Activated CD8-positive, alpha-beta memory T cell treated with anti-CD3 and anti-CD28 coated beads for 48 hours (primary cell): ENCODE results near the gene XKR7.

ENCODE experiments used
- DNase-seq, 3 experiments: peaks; one replicate each; pipeline ENCODE4 v3.0.0-alpha.2; 2020; ENCODE audit warnings: low read depth in 2 of 3, low spot score in 2 of 3

XKR7 gene

DNA sequence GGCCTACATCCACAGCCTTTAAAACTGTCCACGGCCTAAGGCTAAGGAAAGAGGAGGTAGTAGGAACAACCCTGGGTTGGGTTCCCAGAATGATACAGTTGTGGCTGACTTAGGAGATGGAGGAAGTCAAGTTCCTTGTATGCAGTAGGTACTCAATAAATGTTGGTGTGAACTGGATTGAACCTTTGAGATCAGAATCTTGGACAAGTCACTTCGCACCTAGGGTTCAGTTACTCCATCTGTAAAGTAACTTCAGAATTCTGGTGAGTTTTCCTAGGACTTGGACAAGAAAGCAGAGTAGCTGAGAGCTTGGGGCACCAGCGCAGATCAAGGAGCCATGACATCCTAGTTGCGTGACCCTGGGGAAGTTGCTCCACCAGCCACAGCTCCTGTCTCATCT, 9.1 kb downstream of the XKR7 start:
- DNase-seq: no peak

DNA sequence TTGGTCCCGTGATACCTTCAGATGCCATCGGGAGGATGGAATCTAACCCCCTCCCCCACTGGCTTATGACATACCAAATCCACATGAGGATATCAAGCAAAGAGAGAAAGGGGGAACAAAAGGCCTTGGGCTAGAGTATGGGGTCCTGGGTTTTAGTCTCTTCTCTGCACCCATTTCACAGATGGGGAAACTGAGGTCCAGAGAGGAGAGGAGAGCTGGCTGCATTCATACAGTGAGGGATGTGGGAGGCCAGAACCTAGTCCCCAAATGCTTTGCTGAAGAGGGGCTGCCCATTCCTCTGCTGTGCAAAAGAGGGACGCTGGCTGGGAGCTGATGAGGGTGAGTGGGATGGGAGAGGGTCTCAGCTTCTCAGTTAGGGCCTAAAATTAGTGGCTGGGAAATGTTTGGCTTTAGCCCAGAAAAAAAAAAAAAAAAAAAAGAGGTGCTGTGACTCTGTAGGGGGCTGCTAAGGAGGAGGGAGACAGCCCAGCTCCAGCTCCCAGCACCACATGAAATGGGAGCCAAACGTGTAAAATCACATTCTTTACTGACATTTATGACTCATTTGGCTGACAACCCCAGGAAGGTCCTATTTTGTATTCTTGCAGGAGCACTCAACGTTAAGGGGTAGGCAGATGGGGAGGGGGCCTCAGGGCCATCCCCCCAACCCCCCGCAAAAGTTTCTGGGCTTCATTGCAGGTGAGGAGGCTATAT, 11.9 kb downstream of the XKR7 start:
- DNase-seq: no peak

DNA sequence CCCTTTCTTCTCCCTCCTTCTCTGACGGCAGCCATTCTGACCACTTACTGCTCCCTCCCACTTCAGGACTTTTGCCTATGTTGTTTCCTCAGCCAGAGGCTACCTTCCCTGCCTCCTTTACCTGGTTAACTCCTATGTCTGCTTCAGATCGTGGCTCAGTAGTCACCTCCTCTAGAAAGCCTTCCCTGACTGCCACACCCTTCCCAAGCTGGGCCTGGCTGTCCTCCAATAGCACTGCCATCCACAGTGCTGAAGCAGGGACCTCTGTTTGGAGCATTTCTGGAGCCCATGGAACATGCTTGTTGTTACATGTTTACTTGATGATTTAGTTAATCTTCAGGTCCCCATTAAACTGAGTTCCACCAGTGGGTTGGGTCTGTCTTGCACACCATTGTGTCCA, 13.8 kb downstream of the XKR7 start:
- no peak for DNase-seq

DNA sequence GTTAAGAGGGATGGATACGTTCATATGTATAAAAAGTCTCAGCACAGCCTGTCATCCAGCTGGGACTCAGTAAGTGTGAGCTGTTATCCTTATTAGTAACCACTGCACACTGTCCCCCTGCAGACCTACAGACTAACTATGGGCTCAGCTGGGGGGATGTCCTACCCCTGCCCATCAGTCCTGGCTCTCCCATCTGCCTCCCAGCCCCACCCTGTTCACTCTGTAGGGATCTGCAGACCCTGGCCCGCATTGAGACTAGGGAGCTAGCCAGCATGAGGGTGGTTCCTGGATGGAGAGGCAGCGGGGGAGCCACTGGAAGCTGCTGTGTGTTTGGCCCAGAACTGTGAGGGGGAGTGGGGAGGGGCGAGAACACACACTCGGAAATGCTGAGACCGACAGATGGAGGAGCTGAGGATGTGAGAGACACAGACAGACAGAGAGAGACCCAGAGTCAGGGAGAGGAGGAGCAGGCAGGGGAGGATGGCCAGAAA, 17.1 kb downstream of the XKR7 start:
- DNase-seq: no peak

DNA sequence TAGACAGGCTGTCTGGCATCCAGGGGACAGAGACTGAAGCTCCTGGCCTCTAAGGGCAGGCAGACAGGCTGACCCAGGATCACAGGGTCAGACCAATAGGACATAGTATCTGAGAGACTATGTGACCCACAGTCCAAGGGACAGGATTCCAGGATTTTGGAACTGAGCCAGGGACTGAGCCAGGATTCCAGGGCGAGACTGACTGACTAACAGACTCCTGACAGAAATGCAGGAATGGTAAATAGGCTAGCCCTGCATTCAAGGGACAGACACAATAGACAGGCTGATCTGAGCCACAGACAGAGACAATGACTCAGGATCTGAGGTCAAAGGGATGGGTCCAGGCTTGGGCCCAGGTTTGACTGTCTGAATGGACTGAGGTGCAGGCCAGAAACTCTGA, 19.8 kb downstream of the XKR7 start:
- DNase-seq: no peak

DNA sequence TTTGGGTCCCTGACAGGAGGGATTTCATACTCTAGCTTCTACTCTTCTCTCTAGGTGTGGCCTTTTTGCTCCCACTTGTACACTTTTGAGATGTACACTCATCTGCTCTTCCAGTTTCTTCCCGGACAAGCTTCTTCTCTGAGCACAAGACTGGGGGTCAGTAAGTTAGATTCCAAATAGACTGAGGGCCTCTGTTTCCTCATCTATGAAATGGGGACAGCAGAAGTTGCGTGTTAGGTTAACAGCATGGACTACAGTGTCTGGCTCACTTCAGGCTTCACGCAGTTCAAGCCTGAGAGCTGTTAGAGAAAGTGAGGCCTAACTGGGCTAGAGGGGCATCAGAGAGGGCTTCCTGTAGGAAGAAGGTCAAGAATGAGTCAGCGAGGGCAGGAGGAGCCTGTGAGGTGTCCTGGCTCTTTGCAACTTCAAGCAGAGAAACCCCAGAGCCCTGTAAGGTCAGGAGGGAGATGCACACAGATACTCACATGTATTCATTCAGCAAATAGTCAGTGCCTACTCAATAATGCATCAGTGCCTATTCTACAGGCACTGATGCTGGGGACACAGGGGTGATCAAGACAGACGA, 20.6 kb downstream of the XKR7 start:
- DNase-seq: no peak

DNA sequence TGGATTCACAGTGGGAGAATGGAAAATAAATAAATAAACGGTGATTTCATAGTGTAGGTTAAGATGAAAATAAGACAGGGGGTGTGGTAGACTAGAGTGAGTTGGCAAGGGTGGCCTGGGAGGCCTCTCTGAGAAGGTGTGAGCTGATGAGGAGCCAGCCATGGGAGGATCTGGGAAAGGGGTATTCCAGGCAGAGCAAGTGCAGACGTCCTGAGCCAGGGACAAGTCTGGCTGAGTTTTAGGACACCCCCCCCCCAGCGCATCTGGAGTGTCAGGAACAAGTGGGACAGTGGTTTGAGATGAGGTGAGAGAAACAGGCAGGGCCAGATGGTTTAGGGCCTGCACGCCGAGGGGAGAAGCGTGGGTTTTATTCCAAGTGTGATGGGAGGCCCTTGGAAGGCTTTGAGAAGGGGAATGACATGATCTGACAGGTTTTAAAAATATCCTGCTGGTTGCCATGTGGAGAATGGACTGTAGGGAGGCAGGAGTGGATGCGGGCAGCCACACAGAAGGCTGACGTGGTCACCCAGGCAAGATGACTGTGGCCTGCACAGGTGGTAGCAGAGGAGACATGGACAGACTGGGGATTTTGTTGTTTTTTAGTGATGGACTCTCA, 21.2 kb downstream of the XKR7 start:
- no peak for DNase-seq

DNA sequence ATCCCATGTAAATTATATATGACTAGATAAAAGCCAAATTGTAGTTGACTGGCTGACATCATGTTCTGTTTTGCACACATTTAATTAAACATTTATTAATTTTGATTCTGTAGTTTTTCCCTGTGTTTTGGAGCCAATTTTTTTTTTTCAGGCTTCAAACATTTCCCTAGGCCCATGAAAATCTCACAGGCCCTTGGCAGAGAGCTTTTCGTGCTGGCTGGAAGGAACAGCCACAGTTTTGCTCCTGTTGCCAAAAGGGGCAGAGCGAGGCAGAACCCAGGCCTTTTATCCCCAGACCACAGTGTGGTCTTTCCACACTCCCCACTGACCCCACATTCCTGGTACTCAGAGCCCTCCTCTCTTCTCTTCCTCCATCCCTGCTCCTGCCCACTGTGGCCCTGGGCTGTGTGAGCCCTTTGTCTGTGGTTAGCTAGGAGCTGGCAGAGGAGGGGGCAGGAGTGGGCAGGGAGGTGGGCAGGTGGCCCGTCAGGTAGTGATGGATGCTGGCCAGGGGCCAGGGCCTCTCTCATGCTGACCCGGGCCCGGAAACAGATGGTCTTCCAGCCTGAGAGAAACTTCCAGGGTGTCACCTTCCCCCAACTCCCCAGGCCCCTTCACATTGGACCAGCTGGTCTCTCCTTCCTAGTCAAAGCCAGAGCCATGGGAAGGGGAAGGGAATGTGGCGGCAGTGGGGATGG, 22.8 kb downstream of the XKR7 start:
- DNase-seq: no peak

DNA sequence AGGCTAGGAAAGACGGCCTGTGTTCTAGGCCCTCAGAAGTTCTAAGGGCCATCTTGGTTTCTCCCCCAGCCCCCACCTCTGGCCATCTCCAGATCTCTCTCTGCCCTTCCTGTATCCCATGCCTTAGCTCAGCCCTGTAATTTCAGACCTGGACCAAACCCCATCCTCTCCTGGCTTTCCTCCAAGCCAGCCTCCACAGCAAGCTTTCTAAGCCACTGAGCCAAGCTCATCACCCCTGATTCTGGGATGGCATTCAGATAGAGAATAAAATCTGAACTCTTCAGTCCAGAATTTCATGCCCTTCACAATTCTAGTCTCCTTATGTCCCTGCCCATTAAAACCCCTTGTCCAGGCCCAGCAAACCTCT, 23.4 kb downstream of the XKR7 start:
- no peak for DNase-seq

DNA sequence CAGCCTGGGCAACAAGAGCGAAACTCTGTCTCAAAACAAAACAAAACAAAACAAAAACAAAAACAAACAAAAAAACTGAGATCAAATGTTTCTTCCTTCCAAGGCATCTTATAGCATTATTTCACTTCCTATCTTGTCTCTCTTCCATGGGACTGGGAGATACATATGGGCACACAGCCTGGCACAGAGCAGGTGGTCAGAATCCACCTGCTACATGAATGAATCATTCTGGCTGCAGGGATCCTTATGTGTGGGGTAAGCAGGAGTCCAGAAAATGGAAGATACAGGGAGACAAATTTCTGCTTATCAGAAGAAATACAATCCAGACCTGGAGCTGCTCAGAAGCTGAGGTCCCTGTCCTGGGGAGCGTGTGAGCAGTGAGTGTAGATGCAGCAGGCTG, 24.1 kb downstream of the XKR7 start:
- DNase-seq: no peak

DNA sequence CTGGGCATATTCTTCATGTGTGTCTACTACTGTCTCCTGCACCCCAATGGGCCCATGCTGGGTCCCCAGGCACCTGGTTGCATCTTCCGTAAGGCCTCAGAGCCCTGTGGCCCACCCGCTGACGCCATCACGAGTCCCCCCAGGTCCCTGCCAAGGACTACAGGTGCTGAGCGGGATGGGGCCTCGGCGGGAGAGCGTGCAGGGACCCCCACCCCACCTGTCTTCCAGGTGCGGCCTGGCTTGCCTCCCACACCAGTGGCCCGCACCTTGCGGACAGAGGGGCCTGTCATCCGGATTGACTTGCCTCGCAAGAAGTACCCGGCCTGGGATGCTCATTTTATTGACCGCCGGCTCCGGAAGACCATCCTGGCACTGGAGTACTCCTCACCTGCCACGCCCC, 29.0 kb downstream of the XKR7 start:
- DNase-seq: no peak

DNA sequence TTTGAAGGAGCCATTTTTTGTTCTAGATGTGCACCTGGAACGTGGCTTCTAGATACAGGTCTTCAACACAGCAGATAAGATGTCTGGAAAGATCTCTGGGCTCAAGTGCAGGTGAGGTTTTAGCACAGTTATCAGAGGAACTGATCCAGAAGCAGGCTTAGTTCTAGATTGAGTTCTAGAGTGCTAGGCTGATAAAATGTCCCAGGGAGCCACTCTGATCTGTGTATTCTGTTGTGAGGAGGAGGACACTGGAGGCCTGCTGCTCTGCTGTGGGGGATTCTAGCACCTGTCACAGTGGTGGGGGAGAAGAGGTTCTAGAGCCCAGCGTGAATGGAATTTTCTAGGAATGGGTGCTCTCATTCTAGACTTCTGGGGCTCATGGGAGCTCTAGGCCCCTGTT, 30.3 kb downstream of the XKR7 start:
- DNase-seq: no peak

DNA sequence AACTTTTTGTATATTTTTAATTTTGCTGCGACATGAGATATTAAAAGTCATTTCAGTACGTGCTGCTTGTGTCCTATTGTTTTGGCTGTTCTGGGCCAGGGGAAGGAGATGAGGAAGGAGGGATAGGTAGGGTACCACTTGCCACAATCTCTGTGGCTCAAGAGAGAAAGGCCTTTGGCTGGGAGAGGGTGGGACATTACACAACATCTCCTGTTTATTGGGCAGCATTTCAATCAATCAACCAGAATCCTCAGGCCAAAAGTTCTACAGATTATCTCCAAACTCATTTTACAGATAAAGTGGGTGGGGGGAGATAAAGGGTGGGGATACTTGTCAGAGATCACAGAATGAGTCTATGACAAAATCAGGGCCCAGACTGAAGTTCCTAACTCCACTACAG, 35.4 kb downstream of the XKR7 start:
- no peak for DNase-seq

DNA sequence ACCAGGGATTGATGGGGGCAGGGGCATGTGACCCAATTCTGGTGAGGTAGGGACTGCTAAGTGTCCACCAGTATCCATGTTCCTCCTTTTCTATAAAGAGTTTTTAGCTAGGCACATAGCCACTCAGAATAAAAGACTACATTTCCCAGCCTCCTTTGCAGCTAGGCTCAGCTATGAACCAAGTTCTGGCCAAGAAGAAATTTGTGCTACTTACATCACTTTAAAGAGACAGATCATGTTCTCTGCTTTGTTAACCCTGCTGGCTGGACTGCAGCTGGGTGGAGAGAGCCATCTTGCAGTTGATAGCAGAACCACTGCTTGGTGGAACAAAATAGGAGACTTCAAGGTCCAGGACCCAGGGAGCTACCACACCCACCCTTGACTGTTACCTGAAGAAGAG, 37.0 kb downstream of the XKR7 start:
- DNase-seq: no peak

DNA sequence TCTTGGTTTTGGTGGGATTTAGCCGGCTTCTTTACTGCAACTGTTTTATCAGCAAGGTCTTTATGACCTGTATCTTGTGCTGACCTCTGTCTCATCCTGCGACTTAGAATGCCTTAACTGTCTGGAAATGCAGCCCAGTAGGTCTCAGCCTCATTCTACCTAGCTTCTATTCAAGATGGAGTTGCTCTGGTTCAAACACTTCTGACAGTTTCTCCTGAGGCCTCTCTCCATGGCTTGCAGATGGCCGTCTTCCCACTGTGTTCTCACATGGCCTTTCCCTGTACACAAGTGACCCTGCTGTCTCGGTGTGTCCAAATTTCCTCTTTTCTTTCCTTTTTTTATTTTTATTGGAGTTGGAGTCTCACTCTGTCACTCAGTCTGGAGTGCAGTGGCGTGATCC, 38.1 kb downstream of the XKR7 start:
- DNase-seq: no peak

DNA sequence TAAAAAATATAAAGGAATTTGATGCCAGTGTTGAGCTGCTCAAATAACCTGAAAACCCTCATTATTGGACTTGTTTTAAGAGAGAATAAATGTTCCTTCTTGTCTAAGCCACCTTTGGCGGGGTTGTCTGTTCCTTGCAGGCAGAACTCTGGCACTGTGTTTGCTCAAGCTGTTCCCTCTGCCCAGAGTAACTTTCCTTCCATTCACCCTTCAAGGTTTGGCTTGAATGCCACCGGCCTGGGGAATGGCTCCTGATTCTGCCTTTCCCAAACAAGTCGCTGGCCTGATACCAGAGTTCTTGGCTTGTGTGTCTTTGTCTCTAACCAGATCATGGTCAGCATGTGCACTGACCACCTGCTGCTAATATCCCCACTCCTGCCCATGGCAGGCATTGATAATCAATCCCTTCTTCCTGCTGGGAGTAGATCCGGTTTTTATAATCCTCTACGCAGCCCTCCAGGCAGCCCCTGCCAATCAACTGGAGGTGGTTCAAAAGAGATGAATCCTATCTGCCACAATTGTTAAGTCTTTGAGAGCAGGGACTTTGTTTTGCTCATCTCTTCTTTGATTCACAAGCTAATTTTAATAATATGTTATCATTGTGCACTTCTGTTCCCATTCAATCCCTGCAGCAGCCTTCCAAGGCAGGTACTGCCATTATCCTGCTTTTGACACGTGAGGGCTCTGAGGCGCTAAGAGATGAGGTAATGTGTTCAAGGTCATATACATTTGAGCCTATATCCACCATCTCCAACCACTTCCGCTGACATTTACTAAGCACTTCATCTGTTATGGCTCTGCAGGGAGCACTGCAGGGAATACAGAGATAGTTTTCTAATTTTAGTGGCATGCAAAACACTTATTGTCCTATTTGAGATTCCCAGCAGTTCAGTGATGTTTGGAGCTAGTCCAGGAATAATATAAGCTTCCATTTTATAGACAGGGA, 39.2 kb downstream of the XKR7 start:
- DNase-seq: no peak

DNA sequence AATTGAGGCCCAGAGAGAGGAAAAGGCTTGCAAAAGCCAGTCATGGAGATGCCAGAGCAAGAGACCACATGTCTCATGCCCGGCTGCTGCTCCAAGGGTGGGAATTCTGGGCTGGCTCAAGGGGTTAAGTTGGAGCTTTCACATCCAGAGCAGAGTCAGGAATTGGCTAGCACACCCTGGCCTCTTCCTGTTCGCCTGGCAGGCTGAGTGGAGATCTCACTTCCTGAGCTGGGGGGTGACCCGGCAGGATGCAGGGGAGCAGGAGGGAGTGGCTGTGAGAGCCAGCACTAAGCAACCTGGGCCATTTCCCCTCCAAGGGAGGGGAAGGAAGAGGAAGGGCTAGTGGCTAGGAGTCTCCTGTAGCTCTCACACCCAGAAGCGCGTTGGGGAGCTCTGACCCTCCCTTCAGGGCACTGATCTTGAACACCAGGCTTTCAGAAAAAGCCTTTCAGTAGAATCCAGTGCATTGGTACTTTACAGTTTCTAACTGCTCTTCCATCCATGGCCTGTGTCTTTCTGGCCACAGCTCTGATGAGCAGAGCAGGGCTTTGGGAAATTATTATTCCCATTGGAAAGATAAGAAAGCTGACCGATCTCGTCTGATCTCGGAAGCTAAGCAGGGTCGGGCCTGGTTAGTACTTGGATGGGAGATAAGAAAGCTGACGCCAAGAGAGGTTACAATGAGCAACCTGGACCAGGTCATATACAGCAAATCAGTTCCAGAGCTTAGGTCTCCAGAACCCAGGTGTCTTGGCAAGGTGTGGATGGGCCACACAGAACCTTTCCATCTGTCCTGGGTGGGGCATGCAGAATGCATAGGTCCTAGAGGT, 40.1 kb downstream of the XKR7 start:
- no peak for DNase-seq

DNA sequence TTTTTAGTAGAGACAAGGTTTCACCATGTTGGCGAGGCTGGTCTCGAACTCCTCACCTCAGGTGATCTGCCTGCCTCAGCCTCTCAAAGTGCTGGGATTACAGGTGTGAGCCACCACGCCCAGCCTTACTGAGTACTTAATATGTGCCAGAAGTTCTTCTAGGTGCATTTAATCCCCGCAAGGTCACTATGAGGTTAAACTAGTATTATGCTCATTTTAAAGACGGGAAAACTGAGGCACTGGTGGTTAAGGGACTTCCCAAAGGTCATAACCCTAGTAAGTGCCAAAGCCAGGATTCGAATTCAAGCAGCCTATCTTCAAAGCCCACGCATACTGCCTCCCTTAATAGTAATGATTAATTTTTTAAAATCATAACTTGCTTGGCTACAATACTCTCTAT, 41.6 kb downstream of the XKR7 start:
- no peak for DNase-seq

DNA sequence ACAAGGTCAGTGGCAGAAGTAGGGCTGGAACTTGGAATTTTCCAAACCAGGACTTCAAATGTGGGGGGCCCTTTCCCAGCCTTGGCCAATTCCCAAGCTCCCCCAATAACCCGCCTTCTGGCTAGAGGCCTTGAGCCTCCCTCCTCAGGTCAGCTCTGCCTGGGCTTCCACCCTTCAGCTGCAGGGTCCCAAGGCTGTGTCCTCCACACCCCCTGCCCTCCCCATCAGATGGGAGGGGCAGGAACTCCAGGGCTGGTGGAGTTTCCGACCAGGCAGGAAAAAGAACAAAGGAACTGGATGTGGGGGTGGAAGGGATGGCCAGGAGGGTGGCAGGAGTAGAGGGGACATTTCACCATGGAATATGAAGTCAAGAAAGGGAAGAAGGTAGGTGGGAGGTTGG, 42.1 kb downstream of the XKR7 start, which contains the start of gene CCM2L:
Gene CCM2L (plus strand): TSS at position 338 of the 400 bp plus-strand sequence. CDS start 17 bp downstream, at position 355.
- DNase-seq: no peak

DNA sequence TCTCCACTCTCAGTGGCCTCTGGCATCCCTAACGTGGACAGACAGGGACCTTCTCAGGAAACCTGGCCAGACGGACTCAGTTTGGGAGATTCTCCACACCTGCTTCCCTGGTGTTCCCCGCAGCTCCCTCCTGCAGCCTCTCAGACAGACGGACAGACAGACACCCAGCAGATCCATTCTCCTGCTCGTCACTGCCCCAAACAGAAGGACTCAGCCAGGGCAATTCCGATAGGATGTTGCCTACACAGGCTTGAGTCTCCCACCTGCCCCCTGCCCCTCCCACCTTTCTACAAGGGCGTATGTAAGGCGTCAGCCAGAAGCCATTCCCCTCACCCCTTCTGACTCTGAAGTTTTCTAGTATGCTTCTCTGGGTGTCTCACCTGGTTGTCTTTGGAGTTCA, 42.7 kb downstream of the XKR7 start:
- no peak for DNase-seq
